ENCODE data around the gene IGF2BP3.

IGF2BP3 gene

DNA sequence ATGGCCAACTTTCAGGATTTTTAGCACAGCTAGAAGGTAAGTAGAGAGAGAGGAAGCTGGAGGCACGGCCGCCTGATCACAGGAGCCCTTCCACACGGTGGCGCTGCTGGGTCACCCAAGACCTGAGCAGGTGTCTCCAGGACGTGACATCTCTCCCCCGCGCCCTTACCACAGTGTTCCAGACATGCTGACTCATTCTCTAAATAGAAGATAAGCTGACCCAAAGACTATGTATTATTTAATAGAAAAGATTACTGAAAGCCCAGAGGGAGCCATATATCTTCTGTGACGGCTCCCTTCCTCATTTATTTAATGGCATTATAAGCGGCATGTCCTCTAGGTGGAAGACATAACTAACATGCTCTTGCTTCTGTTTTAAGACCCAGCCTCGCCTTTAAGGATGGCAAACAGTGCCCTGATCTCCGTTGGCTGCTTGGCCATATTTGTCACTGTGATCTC, 197.1 kb downstream of the IGF2BP3 start:
- peak; percentile 53; the same call in 1 of the 2 replicates for TF ChIP-seq SPI1 (IDR thresholded peaks at IDR 0.05; ENCODE audit: low read depth, low read length)
- 0 out of 2 replicates have a peak, but pooled peaks have one; percentile 35 for TF ChIP-seq TAF1 (IDR thresholded peaks at IDR 0.05; ENCODE audit: low read depth, low read length)
- TF ChIP-seq POLR2A (IDR thresholded peaks at IDR 0.05; ENCODE audit: low read depth, low read length), result no peak
- peak; percentile 94 for FAIRE-seq

DNA sequence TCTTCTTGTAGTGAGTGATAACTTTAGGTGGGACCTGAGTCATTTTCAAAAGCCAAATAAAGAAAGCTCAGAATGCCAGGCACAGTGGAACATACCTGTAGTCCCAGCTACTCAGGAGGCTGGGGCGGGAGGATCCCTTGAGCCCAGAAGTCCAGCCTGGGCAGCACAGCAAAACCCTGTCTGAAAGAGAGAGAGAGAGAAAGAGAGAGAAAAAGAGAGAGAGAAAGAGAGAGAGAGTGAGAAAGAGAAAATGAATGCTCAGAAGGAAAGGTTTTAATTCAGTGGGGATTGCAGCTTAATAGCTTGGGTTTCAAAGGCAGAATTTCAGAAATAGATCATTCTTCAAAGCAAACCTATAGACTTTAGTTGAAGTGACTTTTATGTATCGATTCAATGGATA, 198.0 kb downstream of the IGF2BP3 start:
- no peak for FAIRE-seq
- no peak for TF ChIP-seq POU2F2 (IDR thresholded peaks at IDR 0.05; ENCODE audit: low read depth, low read length)
- no peak for TF ChIP-seq POLR2AphosphoS5 (IDR thresholded peaks at IDR 0.05; ENCODE audit: low read depth, low read length)
- no peak for TF ChIP-seq TAF1 (IDR thresholded peaks at IDR 0.05; ENCODE audit: low read depth, low read length)
- TF ChIP-seq POLR2A (IDR thresholded peaks at IDR 0.05; ENCODE audit: low read depth, low read length), result no peak
- no peak for TF ChIP-seq SPI1 (IDR thresholded peaks at IDR 0.05; ENCODE audit: low read depth, low read length)
- TF ChIP-seq PAX5 (IDR thresholded peaks at IDR 0.05; ENCODE audit: insufficient read depth, low read length, severe bottlenecking), result no peak
- DNase-seq (ENCODE audit: insufficient read length, low spot score), result no peak

More for the DNA sequence above, 197.1 kb downstream of the IGF2BP3 start:
- peak; percentile 58 for DNase-seq (ENCODE audit: insufficient read length, low spot score)

DNA sequence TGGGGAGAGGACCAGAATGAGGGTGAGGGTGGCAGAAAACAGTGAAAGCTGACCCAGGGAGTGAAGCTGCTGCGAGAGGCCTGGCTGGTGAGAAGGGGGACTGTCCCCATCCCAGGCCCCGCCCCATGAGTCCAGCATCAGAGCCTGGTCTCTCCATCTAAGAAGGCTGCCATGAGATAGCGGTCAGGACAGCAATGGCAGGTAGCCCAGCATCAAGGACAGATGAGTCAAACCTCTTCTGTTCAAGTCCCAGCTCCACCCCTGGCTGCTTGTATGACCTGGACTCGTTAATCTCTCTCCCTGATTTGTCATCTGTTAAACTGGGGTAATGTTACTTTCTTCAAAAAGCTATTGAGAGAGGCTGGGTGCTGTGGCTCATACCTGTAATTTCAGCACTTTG, 201.5 kb downstream of the IGF2BP3 start:
- FAIRE-seq, result no peak
- no peak for DNase-seq (ENCODE audit: insufficient read length, low spot score)
- no peak for TF ChIP-seq PAX5 (IDR thresholded peaks at IDR 0.05; ENCODE audit: insufficient read depth, low read length, severe bottlenecking)
- no peak for TF ChIP-seq POLR2AphosphoS5 (IDR thresholded peaks at IDR 0.05; ENCODE audit: low read depth, low read length)
- TF ChIP-seq POU2F2 (IDR thresholded peaks at IDR 0.05; ENCODE audit: low read depth, low read length), result no peak
- TF ChIP-seq SPI1 (IDR thresholded peaks at IDR 0.05; ENCODE audit: low read depth, low read length), result no peak
- TF ChIP-seq POLR2A (IDR thresholded peaks at IDR 0.05; ENCODE audit: low read depth, low read length), result no peak
- TF ChIP-seq TAF1 (IDR thresholded peaks at IDR 0.05; ENCODE audit: low read depth, low read length), result no peak

DNA sequence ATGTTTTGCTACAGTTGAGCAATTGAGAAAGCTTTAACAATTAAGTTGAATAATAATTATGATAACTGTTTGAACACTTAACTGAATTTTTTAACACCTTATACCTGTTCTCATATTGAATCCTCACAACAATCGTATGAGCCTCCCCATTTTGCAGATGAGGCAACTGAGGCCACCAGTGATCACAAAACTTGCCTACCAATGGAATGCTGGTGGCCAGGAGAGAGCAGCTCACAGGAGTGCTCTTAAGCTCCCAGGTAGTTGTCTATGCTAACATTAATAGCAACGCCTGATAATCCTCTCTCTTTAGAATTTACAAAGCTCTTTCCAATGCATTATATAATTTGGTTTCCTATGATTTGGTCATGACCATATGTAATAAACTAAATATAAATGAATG, 202.1 kb downstream of the IGF2BP3 start:
- DNase-seq (ENCODE audit: insufficient read length, low spot score) (no peak), FAIRE-seq (no peak)
- no peak for TF ChIP-seq POU2F2 (IDR thresholded peaks at IDR 0.05; ENCODE audit: low read depth, low read length)
- TF ChIP-seq TAF1 (IDR thresholded peaks at IDR 0.05; ENCODE audit: low read depth, low read length), result no peak
- TF ChIP-seq POLR2AphosphoS5 (IDR thresholded peaks at IDR 0.05; ENCODE audit: low read depth, low read length), result no peak
- no peak for TF ChIP-seq SPI1 (IDR thresholded peaks at IDR 0.05; ENCODE audit: low read depth, low read length)

DNA sequence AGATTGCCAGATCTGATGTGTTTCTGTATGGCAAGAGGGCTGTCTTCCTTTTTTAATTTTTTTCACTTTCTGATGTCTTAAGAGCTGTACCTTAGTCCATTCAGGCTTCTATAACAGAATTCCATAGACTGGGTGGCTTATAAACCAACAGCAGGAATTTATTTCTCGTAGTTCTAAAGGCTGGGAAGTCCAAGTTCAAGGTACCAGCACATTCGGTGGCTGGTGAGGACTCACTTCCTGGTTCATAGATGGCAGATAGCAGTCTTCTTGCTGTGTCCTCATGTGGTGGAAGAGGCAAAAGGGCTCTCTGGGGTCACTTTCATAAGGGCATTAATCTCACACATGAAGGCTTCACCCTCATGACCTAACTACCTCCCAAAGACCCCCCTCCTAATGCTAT, 202.9 kb downstream of the IGF2BP3 start:
- no peak for FAIRE-seq
- no peak for DNase-seq (ENCODE audit: insufficient read length, low spot score)
- no peak for TF ChIP-seq POLR2AphosphoS5 (IDR thresholded peaks at IDR 0.05; ENCODE audit: low read depth, low read length)
- TF ChIP-seq PAX5 (IDR thresholded peaks at IDR 0.05; ENCODE audit: insufficient read depth, low read length, severe bottlenecking), result no peak

DNA sequence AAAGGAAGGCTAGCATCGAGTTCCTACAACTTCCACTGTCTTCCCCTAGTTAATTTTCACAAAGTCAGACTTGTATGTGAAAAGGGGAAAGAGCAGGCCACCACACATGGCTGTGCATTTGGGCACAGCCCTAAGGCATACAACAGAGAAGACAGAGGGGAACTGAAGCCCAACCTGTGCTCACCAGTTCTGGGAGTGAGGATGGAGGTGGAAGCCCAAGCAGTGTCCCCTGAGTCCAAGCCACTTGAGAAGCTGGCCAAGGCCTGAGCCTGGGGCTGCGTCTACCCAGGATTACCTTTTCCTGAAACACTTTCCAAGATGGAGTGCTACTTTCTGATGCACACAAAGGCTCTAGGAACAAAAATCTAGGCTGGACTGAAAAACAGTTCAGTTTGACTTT, 203.4 kb downstream of the IGF2BP3 start:
- FAIRE-seq, result no peak
- TF ChIP-seq POLR2A (IDR thresholded peaks at IDR 0.05; ENCODE audit: low read depth, low read length) (no peak), TAF1 (IDR thresholded peaks at IDR 0.05; ENCODE audit: low read depth, low read length) (no peak), SPI1 (IDR thresholded peaks at IDR 0.05; ENCODE audit: low read depth, low read length) (no peak), POU2F2 (IDR thresholded peaks at IDR 0.05; ENCODE audit: low read depth, low read length) (no peak), POLR2AphosphoS5 (IDR thresholded peaks at IDR 0.05; ENCODE audit: low read depth, low read length) (no peak)
- DNase-seq (ENCODE audit: insufficient read length, low spot score), result no peak

DNA sequence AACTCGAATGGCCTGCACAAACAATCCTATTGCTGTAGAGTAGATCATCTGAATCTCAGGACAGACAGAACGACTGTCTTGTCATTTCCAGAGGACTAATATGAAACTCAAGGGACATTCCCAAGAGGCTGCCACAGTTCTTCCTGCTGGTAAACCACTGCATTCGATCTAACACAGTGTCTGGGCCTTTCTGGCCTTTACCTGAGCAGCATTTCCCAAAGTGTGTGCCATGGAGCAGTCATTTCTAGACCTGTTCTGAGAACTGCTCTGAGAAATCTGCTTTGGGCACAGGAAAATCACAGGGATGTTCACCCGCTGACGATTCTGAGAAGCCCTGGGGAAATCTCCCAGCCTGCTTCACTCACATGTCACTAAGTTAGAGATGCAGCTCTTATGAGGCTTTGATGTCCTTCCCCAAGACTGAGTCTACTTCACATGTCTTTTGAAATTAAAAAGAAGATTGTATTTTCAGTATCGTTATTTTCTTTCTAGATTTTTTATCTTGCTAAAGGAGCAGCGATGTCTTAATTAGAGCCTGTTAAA, 205.3 kb downstream of the IGF2BP3 start:
- DNase-seq (ENCODE audit: insufficient read length, low spot score), result no peak
- FAIRE-seq, result no peak
- TF ChIP-seq POLR2A (IDR thresholded peaks at IDR 0.05; ENCODE audit: low read depth, low read length) (no peak), POU2F2 (IDR thresholded peaks at IDR 0.05; ENCODE audit: low read depth, low read length) (no peak), TAF1 (IDR thresholded peaks at IDR 0.05; ENCODE audit: low read depth, low read length) (no peak), SPI1 (IDR thresholded peaks at IDR 0.05; ENCODE audit: low read depth, low read length) (no peak), POLR2AphosphoS5 (IDR thresholded peaks at IDR 0.05; ENCODE audit: low read depth, low read length) (no peak), PAX5 (IDR thresholded peaks at IDR 0.05; ENCODE audit: insufficient read depth, low read length, severe bottlenecking) (no peak)

DNA sequence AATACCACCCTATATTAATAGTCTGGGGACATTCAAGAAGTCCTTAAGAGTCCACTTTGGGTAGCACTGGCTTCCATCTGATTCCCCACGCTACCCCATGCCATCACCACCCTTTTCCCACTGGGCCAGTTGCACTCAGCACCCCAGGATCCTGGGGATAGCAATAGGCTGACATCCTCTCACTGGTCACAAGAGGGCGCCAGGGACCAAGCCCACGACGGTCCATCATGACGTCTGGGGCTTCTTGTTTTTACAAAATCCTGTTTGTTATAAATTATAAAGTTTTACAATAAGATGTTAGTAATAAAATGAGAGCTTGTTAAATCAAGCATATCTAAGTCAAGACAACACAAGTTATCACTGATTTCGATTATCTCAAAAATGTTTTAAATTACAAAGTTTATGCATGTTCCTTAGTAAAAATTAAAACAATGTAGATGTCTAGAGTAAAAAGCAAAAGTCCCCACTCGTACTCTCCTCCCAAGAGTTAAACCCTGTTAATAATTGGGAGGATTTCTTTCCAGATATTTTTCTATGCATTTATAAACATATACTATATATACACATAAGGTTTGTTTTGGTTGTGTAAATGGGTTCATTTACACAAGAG, 208.3 kb downstream of the IGF2BP3 start:
- TF ChIP-seq POLR2AphosphoS5 (IDR thresholded peaks at IDR 0.05; ENCODE audit: low read depth, low read length), result no peak
- FAIRE-seq (no peak), DNase-seq (ENCODE audit: insufficient read length, low spot score) (peak; percentile 55)

DNA sequence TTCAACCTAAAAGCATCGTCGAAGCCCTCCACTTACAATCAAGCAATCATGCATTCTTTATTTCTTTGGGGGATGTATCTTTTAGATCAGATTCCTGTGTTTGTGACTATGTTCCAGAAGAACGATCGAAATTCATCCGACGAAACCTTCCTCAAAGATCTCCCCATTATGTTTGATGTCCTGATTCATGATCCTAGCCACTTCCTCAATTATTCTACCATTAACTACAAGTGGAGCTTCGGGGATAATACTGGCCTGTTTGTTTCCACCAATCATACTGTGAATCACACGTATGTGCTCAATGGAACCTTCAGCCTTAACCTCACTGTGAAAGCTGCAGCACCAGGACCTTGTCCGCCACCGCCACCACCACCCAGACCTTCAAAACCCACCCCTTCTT, 209.9 kb downstream of the IGF2BP3 start:
- DNase-seq (ENCODE audit: insufficient read length, low spot score), result no peak
- FAIRE-seq, result no peak
- TF ChIP-seq SPI1 (IDR thresholded peaks at IDR 0.05; ENCODE audit: low read depth, low read length), result 0 out of 2 replicates have a peak, but pooled peaks have one; percentile 8
- TF ChIP-seq POLR2AphosphoS5 (IDR thresholded peaks at IDR 0.05; ENCODE audit: low read depth, low read length), result no peak

Data from GM12891 (cell line).